DMS 273 (cell line): ENCODE measurements around the gene MYO1G.
"Not testable (repeated sequence)": the region's sequence is repeated elsewhere in the genome, so short reads cannot be mapped to it uniquely, and the experiment has no call there.

ENCODE experiments used
- DNase-seq: peaks from one replicate; lab custom pipeline; 2025; ENCODE audit not compliant: unreplicated experiment; lab: John Stamatoyannopoulos, UW

The MYO1G gene

DNA sequence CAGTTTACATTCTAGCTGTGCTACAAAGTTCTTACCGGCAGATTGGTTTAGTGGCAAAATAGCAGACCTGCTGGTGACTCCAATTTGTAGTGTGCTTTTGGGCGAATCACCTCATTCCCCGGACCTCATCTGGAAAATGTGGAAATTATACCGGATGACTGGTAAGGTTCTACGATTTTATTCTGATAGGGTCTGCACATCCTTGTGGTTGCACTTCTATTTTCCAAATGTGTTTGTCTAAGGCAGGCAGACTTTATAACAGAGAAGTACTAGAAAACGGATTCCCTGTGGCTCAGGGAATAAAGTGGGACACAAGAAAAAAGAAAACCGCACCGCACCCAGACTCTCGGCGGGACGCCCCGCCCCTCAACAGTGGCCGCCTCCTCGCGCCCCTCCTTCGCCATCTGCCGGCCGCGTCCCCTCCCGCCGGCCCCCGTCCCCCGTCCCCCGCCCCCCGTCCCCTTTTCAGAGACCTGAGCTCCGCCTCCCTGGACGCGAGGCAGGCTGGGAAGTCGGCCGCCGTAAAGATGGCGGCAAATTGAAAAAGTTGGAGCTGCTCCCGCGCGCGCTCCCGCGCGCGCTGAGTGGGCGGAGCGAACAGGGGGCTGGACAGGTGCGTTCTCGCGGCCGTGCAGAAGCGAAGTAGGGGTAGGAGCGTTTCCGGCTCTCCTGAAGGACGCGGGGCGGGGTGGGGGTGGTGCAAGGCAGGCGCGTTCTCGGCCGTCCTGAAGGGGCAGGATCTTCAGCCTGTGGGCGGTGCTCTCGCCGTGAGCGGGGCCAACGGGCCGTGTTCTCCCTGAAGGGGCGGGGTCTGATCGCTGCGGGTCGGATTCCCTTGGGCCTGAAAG lies 20.7 kb upstream of the MYO1G start:
- DNase-seq, result peak; percentile 100

DNA sequence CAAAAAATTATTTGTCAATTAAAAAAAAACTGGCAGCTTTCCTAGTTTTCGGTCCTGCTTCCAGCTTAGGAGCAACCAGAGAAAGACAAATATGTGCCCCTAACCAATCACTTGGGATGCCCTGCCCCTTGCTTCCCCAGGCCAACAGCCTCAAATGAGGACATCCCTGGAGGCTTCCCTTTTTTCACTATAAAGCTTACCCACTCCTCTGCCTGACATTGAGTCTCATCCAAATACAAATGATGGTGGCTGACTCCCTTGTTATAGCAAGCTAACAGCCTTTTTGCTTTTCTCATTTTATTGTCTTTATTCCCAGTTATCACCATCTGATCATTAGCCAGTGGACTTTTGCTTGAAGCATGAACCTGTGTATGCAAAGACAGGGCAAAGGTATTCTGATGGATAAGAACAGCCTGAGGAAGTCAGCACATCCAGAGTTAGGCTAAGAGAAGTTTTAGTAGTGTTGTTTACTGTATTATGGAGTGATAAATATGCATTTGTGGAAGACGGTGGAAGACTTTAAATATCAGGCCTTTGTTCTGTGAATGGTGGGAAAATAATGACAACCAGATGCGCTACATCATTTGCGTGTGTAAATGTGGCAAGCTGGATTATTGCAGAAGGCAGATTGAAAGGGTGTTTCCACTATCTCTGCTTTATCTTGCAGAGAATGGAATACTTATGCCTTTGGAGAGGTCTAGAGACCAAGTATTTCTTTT lies 19.5 kb upstream of the MYO1G start:
- DNase-seq, result no peak

- DNase-seq, result no peak
Observed at GRCh38 chr7:44995555-44996493, 17.0 kb upstream of the MYO1G start.

DNA sequence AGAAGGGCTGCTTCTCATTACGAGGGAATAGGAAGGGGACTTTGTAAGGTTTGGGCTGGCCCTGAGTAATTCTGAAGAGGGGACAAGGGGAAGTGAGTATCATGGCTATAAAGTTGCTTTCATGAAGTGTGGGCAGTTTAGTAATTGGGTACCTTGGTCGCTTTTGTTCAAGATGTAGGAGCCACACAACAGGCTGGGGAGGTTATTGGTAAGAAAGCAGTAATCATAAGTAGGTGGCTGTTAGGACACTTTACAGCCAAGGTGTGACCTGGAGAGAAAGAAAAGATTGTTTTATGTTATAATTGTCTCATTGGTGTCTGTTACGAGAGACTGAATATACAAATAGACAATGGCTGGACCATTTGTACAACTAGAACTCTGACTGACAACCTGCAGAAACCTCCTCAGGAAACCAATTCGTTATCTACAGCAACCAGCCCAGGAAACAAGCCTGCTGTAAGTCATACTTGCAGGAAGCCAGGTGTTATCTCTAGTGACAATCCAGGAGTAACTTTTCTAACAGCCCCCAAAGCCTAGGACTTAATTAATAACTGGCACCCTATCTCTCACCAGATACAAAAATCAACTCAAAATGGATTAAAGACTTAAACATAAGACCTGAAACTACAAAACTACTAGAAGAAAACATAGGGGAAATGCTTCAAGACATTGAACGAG lies 16.2 kb upstream of the MYO1G start:
- DNase-seq, result no peak

DNA sequence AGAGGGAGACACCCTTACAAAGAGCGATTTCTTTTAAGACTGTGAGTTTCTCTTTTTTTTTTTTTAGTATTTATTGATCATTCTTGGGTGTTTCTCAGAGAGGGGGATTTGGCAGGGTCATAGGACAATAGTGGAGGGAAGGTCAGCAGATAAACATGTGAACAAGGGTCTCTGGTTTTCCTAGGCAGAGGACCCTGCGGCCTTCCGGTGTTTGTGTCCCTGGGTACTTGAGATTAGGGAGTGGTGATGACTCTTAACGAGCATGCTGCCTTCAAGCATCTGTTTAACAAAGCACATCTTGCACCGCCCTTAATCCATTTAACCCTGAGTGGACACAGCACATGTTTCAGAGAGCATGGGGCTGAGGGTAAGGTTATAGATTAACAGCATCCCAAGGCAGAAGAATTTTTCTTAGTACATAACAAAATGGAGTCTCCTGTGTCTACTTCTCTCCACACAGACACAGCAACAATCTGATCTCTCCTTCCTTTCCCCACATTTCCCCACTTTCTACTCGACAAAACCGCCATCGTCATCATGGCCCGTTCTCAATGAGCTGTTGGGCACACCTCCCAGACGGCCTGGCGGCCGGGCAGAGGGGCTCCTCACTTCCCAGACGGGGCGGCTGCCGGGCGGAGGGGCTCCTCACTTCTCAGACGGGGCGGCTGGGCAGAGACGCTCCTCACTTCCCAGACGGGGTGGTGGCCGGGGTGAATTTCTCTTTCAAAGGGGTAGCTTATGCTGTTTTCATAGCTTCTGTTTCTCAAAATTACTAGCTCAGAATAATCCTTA lies 13.4 kb upstream of the MYO1G start:
- not testable (repeated sequence) for DNase-seq

DNA sequence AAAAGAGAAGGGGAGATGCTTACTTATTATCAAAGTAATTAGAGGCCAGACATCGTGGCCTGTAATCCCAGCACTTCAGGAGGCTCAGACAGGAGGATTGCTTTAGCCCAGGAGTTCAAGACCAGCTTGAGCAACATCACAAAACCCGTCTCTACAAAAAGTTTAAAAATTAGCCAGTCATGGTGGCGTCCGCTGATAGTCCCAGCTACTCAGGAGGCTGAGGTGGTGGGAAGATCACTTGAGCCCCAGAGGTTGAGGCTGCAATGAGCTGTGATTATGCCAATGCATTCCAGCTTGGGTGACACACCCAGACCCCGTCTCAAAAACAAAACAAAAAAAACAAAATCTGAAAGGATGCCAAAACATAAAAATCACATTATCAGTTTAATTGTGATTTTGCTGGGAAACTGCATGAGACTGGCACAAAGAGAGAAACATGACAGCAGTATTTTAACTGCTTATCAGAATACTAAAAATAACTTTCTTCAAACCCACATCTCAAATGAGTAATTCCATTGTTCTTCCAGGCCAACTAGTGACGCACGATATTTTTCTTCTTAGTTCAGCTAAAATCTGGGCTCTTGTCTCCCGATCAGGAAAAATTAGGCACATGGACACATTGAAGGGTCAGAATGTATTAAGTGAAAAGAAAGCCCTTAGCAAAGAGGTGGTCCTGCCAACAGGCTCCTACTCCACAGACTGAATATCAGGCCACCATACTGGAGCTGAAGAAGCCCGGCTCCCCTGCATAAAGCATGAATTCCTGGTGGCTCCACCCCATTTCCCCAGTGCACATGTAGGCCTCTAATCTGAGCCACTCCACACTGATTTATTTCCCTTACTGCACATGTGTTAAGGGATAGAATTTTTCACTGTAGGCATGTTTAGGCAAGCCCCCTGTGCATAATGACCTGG lies 11.6 kb upstream of the MYO1G start:
- DNase-seq, result peak; percentile 93

- DNase-seq, result no peak
Observed at GRCh38 chr7:44989132-44989531, 10.3 kb upstream of the MYO1G start.

GRCh38 chr7:44988701-44989100 lies 9.9 kb upstream of the MYO1G start:
- DNase-seq, result no peak

DNA sequence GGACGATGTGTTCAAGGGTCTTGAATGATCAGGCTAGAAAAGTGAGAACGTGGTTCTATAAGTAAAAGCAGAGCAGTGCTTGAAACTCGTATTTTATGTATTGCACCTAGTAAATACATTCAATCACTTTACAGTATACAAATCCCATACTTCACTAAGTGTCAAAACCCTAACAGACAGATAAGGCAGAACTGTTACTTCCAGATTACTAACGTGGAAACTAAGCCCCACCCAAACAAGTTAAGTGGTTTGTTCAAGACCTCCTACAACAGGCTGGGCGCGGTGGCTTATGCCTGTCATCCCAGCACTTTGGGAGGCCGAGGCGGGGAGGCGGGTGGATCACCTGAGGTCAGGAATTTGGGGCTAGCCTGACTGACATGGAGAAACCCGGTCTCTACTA lies 9.2 kb upstream of the MYO1G start:
- no peak for DNase-seq

DNA sequence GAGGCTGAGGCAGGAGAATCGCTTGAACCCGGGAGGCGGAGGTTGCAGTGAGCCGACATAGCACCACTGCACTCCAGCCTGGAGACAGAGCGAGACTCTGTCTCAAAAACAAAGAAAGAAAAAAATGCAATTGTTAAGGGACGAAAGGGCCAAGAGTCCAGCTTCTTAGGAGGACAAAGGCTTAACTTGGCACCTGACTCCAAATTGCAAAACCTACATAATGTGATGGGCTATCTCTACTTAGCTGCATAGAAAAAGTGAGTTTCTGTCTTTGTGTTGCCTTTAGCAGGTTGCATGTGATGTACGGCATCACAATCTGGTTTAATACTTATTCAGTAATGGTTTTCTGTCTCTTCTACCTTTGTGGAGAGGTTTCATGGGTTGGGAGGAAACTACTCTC lies 8.6 kb upstream of the MYO1G start:
- DNase-seq, result no peak

GRCh38 chr7:44986218-44987053 lies 7.6 kb upstream of the MYO1G start:
- peak; percentile 99 for DNase-seq

DNA sequence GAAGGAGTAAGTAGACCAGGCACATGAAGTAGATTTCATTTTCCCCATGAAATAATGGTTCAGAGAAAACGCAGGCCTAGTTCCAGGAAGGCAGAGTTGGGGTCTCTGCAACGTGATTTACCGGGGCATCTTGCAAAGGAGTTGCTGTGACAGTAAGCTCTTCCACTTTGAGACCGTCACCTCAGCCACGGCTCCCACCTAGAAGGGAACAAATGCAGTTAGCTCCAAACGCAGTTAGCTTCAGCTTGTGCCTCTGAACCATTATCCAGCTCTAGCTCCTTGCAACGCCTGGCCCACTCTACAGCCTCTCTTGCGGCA lies 7.0 kb upstream of the MYO1G start:
- DNase-seq, result no peak

- DNase-seq, result no peak
Observed at GRCh38 chr7:44985033-44985695, 6.3 kb upstream of the MYO1G start.

DNA sequence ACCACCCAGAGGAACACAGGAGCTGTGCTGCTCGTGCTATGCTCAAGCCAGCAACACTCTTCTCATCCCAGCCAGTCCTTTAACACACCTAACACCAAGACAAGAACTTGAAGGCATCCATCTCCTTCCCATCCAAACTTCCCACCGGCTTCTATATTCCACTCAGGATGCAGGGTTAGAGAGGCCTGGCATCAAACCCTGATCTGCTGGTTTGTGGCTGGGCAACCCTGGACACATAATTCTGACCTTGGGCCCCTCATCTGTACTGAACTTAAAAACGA lies 5.6 kb upstream of the MYO1G start:
- DNase-seq, result no peak

- DNase-seq, result no peak
Observed at GRCh38 chr7:44983742-44984477, 5.1 kb upstream of the MYO1G start.

- no peak for DNase-seq
Observed at GRCh38 chr7:44982970-44983369, 4.2 kb upstream of the MYO1G start.

DNA sequence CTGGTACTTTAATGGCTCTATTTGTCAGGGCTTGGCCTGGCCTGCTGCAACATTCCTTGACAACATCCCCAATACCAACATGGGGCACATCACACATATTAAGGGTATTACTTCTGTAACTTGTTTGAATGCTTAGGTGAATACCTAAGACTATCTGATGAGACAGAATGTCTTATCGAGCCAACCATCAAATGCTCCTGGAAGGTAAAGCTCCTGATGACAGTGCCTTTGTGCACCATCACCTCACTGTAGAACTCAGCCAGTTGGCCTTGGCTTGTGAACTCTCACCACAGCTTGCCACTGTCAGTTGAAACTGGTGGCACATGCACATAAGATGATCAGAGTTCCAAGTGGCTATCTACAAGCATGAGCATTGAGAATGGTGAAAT lies 3.7 kb upstream of the MYO1G start:
- DNase-seq, result peak; percentile 48
